HCT116 (cell line): ENCODE results near the gene ENTREP1.

Experiments used
- CTCF ChIP-seq, 3 experiments: fragments of 200-600 bp in 1 of 3; sonication (generic) in 1 of 3; IDR thresholded peaks in 2 of 3; conservative IDR thresholded peaks in 1 of 3; 2 replicates each; pipeline ENCODE4 v1.5.1; 2012 to 2017; ENCODE audit warnings: low read depth in 2 of 3, low read length in 2 of 3, antibody characterized with exemption in 1 of 3, borderline replicate concordance in 1 of 3, control low read depth in 1 of 3, mild to moderate bottlenecking in 1 of 3, mixed read lengths in 1 of 3, mixed run types in 1 of 3, moderate library complexity in 1 of 3; ENCODE audit not compliant: insufficient read depth in 1 of 3
- POLR2A ChIP-seq: IDR thresholded peaks from 2 replicates; pipeline ENCODE4 v1.7.0; 2011; ENCODE audit warnings: borderline replicate concordance; ENCODE audit not compliant: insufficient read depth, insufficient read length; ENCODE audit errors: extremely low read depth
- POLR2AphosphoS5 ChIP-seq: IDR thresholded peaks from 2 replicates; pipeline ENCODE4 v1.6.1; 2011; ENCODE audit warnings: mild to moderate bottlenecking, low read depth, low read length, moderate library complexity

GRCh38 chr9:69331444-69331843 is 6.4 kb downstream of the ENTREP1 start:
- TF ChIP-seq POLR2A (no peak), CTCF (IDR thresholded peaks at IDR 0.05 in 2 of 3, conservative IDR thresholded peaks at IDR 0.05 in 1 of 3; ENCODE audit: borderline replicate concordance in 1 of 3, insufficient read depth in 1 of 3, low read depth in 2 of 3, low read length in 2 of 3) (no peak), POLR2AphosphoS5 (no peak)
